GM18907 (cell line): ENCODE results near the gene CDKL1.
A peak's percentile ranks its signal among the peaks of the same experiment; 100 is the strongest.
"Not testable (repeated sequence)": the region's sequence is repeated elsewhere in the genome, so short reads cannot be mapped to it uniquely, and the experiment has no call there.

ENCODE experiments used
- ATAC-seq: cut with Tn5 transposase; IDR thresholded peaks from one replicate; pipeline ENCODE4 v1.9.1; 2021; ENCODE audit warnings: mild to moderate bottlenecking, moderate library complexity; ENCODE audit not compliant: unreplicated experiment

CDKL1 gene

GRCh38 chr14:50335989-50336824 is 60.5 kb downstream of the CDKL1 start:
- ATAC-seq = peak; percentile 54

- no peak for ATAC-seq
Measured at GRCh38 chr14:50335389-50335788, 61.3 kb downstream of the CDKL1 start.

- ATAC-seq = no peak
Measured at GRCh38 chr14:50334211-50334610, 62.5 kb downstream of the CDKL1 start.

GRCh38 chr14:50333014-50333509 is 63.6 kb downstream of the CDKL1 start:
- no peak for ATAC-seq

- no peak for ATAC-seq
Measured at GRCh38 chr14:50331596-50331995, 65.1 kb downstream of the CDKL1 start.

GRCh38 chr14:50321009-50321660 is 75.5 kb downstream of the CDKL1 start:
- ATAC-seq = peak; percentile 90

- peak; percentile 37 for ATAC-seq
Measured at GRCh38 chr14:50320283-50320682, 76.4 kb downstream of the CDKL1 start.

- ATAC-seq = no peak
Measured at GRCh38 chr14:50319721-50320120, 77.0 kb downstream of the CDKL1 start.

- no peak for ATAC-seq
Measured at GRCh38 chr14:50319293-50319692, 77.4 kb downstream of the CDKL1 start.

- no peak for ATAC-seq
Measured at GRCh38 chr14:50318031-50318626, 78.6 kb downstream of the CDKL1 start.

GRCh38 chr14:50314098-50314497 is 82.6 kb downstream of the CDKL1 start:
- not testable (repeated sequence) for ATAC-seq

- peak; percentile 32 for ATAC-seq
Measured at GRCh38 chr14:50312734-50313054, 84.0 kb downstream of the CDKL1 start.

- ATAC-seq = peak; percentile 94
Measured at GRCh38 chr14:50311972-50312733, 84.5 kb downstream of the CDKL1 start, which contains the start of the genes DMAC2L and L2HGDH. DMAC2L (plus strand) TSS chr14:50312324; CDS start chr14:50321488, 9,164 bp downstream. L2HGDH (minus strand) TSS chr14:50312229; CDS start chr14:50312150, 79 bp downstream.

- ATAC-seq = no peak
Measured at GRCh38 chr14:50311337-50311971, 85.2 kb downstream of the CDKL1 start.

GRCh38 chr14:50310445-50310844 is 86.2 kb downstream of the CDKL1 start:
- no peak for ATAC-seq

- no peak for ATAC-seq
Measured at GRCh38 chr14:50308363-50308915, 88.2 kb downstream of the CDKL1 start.

GRCh38 chr14:50303744-50304471 is 92.8 kb downstream of the CDKL1 start:
- no peak for ATAC-seq

GRCh38 chr14:50301914-50302313 is 94.8 kb downstream of the CDKL1 start:
- no peak for ATAC-seq

- ATAC-seq = no peak
Measured at GRCh38 chr14:50299585-50299984, 97.1 kb downstream of the CDKL1 start.
